HepG2 (cell line): ENCODE measurements around the gene ZPR1. TPM values are rescaled to one million over a fixed set of nuclear protein-coding genes. Genes with fewer than 3 reads are reported as not detected.
A peak's percentile ranks its signal among the peaks of the same experiment; 100 is the strongest.

ENCODE experiments used
- E2F5 ChIP-seq: sonication (generic); formaldehyde crosslinking; conservative IDR thresholded peaks from 2 replicates; pipeline ENCODE4 v1.4.0; 2020; ENCODE audit warnings: missing genetic modification reagents
- JARID2 ChIP-seq: sonication (generic); formaldehyde crosslinking; IDR thresholded peaks from 2 replicates; pipeline ENCODE4 v1.8.1; 2023; ENCODE audit warnings: missing genetic modification reagents, inconsistent platforms; ENCODE audit not compliant: insufficient replicate concordance
- NCOA1 ChIP-seq: sonication (generic); formaldehyde crosslinking; IDR thresholded peaks from 2 replicates; pipeline ENCODE4 v1.9.0; 2021; ENCODE audit warnings: missing genetic modification reagents
- RNF2 ChIP-seq: fragments of 450-650 bp; conservative IDR thresholded peaks from 2 replicates; pipeline ENCODE4 v1.6.1; 2016; ENCODE audit warnings: low read depth
- SNAPC4 ChIP-seq: sonication (generic); formaldehyde crosslinking; IDR thresholded peaks from 2 replicates; pipeline ENCODE4 v1.4.0; 2020; ENCODE audit warnings: mild to moderate bottlenecking, missing genetic modification reagents
- SOX5 ChIP-seq: IDR thresholded peaks from 2 replicates; pipeline ENCODE4 v1.6.1; 2016; ENCODE audit warnings: borderline replicate concordance
- TFDP1 ChIP-seq: IDR thresholded peaks from 2 replicates; pipeline ENCODE4 v1.6.1; 2016; ENCODE audit warnings: missing compliant biosample characterization, missing genetic modification reagents, borderline replicate concordance
- ZFP37 ChIP-seq: sonication (generic); formaldehyde crosslinking; IDR thresholded peaks from 2 replicates; pipeline ENCODE4 v1.4.0; 2020; ENCODE audit warnings: missing genetic modification reagents, borderline replicate concordance
- ZNF318 ChIP-seq: sonication (generic); formaldehyde crosslinking; IDR thresholded peaks from 2 replicates; pipeline ENCODE4 v1.4.0; 2020; ENCODE audit warnings: mild to moderate bottlenecking, missing genetic modification reagents
- polyA plus RNA-seq, 8 experiments: library from polyadenylated mRNA; depleted of rRNA in 3 of 8; stranded (reverse) in 7 of 8; unstranded in 1 of 8; fragments of >200 nt; fragmentation: Illumina TruSeq in 4 of 8; extraction: Trizol in 4 of 8; gene quantifications; 2 replicates each; pipeline versions ENCODE4 v1.2.1 to v1.2.3, GENCODE V29; 2011 to 2016; ENCODE audit warnings: low read depth in 4 of 8, missing spikeins in 1 of 8, mixed read lengths in 1 of 8; ENCODE audit not compliant: insufficient read depth in 1 of 8
- total RNA-seq, 5 experiments: library from RNA; depleted of rRNA; stranded (reverse); fragments of >200 nt; fragmentation: Illumina TruSeq; extraction: Trizol; gene quantifications; 2 replicates each; pipeline ENCODE4 v1.2.3, GENCODE V29; 2016; ENCODE audit warnings: low read depth in 1 of 5

Gene ZPR1
- total and polyA plus RNA-seq, 2 of the 13 experiments (the other 11 are each of a cell fraction or from before 2014, with no cell fraction given) = 40.0 to 79.3 TPM

- TF ChIP-seq E2F5 (CRISPR knock-in tag) (no peak), JARID2 (CRISPR knock-in tag) (no peak), SOX5 (CRISPR knock-in tag) (peak; percentile 80), ZNF318 (CRISPR knock-in tag) (peak; percentile 59; the same call in 1 of the 2 replicates), RNF2 (no peak), ZFP37 (CRISPR knock-in tag) (no peak), TFDP1 (CRISPR knock-in tag) (peak; percentile 74; the same call in 1 of the 2 replicates), NCOA1 (CRISPR knock-in tag) (peak; percentile 91), SNAPC4 (CRISPR knock-in tag) (peak; percentile 86; the same call in 1 of the 2 replicates)
Observed at GRCh38 chr11:116826751-116827431, 39.1 kb upstream of the ZPR1 start (continued).
